GM23338 (cell line): ENCODE results near the gene PAFAH2. TPM values are rescaled to one million over a fixed set of nuclear protein-coding genes. Genes with fewer than 3 reads are reported as not detected.

ENCODE experiments used
- ATAC-seq: fragments of 200-7000 bp; cut with Tn5 transposase; 3 replicates; pipeline ENCODE4 v1.9.1; 2020
- DNase-seq: peaks from one replicate; pipeline ENCODE4 v3.0.0-alpha.2; 2015; ENCODE audit warnings: low spot score
- H2AFZ ChIP-seq: fragments of 200-600 bp; sonication (generic); 2 replicates; pipeline ENCODE4 v1.8.0; 2016; ENCODE audit warnings: antibody characterized with exemption, mild to moderate bottlenecking, moderate library complexity
- H3F3A ChIP-seq: fragments of 200-600 bp; sonication (generic); replicated peaks from 2 replicates; pipeline ENCODE4 v1.8.0; 2017; ENCODE audit warnings: antibody characterized with exemption, mixed run types, low read depth
- H3K27ac ChIP-seq: fragments of 200-600 bp; sonication (generic); 2 replicates; pipeline ENCODE4 v1.6.1; 2016; ENCODE audit warnings: low read depth
- H3K27me3 ChIP-seq: fragments of 200-600 bp; sonication (generic); 2 replicates; pipeline ENCODE4 v1.8.0; 2016; ENCODE audit warnings: mild to moderate bottlenecking, mixed run types, moderate library complexity; ENCODE audit not compliant: insufficient read depth
- H3K36me3 ChIP-seq: fragments of 200-600 bp; sonication (generic); 2 replicates; pipeline ENCODE4 v1.8.0; 2016; ENCODE audit warnings: mild to moderate bottlenecking; ENCODE audit not compliant: insufficient read depth
- H3K4me1 ChIP-seq: fragments of 200-600 bp; sonication (generic); 2 replicates; pipeline ENCODE4 v1.8.0; 2016; ENCODE audit warnings: mild to moderate bottlenecking, moderate library complexity; ENCODE audit not compliant: insufficient read depth
- H3K4me2 ChIP-seq: fragments of 200-600 bp; sonication (generic); 2 replicates; pipeline ENCODE4 v1.7.1; 2017; ENCODE audit warnings: mixed run types
- H3K4me3 ChIP-seq: fragments of 200-600 bp; sonication (generic); 2 replicates; pipeline ENCODE4 v1.6.1; 2016; ENCODE audit warnings: mixed run types
- H3K79me2 ChIP-seq: fragments of 200-600 bp; sonication (generic); replicated peaks from 2 replicates; pipeline ENCODE4 v1.8.0; 2017; ENCODE audit warnings: mild to moderate bottlenecking; ENCODE audit not compliant: insufficient read depth
- H3K9me2 ChIP-seq: fragments of 200-600 bp; sonication (generic); 2 replicates; pipeline ENCODE4 v1.8.0; 2017; ENCODE audit not compliant: insufficient read depth
- H4K20me1 ChIP-seq: fragments of 200-600 bp; sonication (generic); replicated peaks from 2 replicates; pipeline ENCODE4 v1.8.0; 2017; ENCODE audit warnings: mild to moderate bottlenecking; ENCODE audit not compliant: insufficient read depth
- H3K27ac Mint-ChIP-seq: 2 replicates; pipeline ENCODE4 v1.8.0; 2020; ENCODE audit warnings: inconsistent platforms, mild to moderate bottlenecking, moderate library complexity, mixed read lengths
- H3K27me3 Mint-ChIP-seq: 3 replicates; pipeline ENCODE4 v1.8.0; 2022; ENCODE audit warnings: low read depth, mild to moderate bottlenecking, moderate library complexity, mixed read lengths, inconsistent platforms; ENCODE audit not compliant: insufficient read depth, poor library complexity
- H3K36me3 Mint-ChIP-seq: 3 replicates; pipeline ENCODE4 v1.8.0; 2021; ENCODE audit warnings: low read depth, mild to moderate bottlenecking, inconsistent platforms, moderate library complexity, mixed read lengths
- H3K4me1 Mint-ChIP-seq: 3 replicates; pipeline ENCODE4 v1.8.0; 2020; ENCODE audit warnings: mild to moderate bottlenecking, inconsistent platforms, mixed read lengths
- H3K4me3 Mint-ChIP-seq: 3 replicates; pipeline ENCODE4 v1.8.0; 2021; ENCODE audit warnings: moderate library complexity, mild to moderate bottlenecking, inconsistent platforms, mixed read lengths
- H3K9me3 Mint-ChIP-seq: 3 replicates; pipeline ENCODE4 v1.8.0; 2020; ENCODE audit warnings: moderate library complexity, mild to moderate bottlenecking, inconsistent platforms, mixed read lengths
- JUNB ChIP-seq: IDR thresholded peaks from one replicate; pipeline ENCODE4 v1.6.1; 2016; ENCODE audit warnings: antibody characterized with exemption; ENCODE audit not compliant: unreplicated experiment
- ZNF331 ChIP-seq: fragments of 250-450 bp; sonication (Bioruptor Pico); IDR thresholded peaks from 2 replicates; pipeline ENCODE4 v1.5.0; 2020; ENCODE audit warnings: low read depth, mild to moderate bottlenecking, moderate library complexity
- ZNF462 ChIP-seq: fragments of 250-450 bp; sonication (Bioruptor Pico); IDR thresholded peaks from 2 replicates; pipeline ENCODE4 v1.5.0; 2020; ENCODE audit warnings: mild to moderate bottlenecking, moderate library complexity
- polyA plus RNA-seq: library from polyadenylated mRNA; unstranded; fragments of >200 nt; fragmentation: Nextera tagmentation; extraction: Ambion mirVana; gene quantifications from 2 replicates; pipeline ENCODE4 v1.2.1, GENCODE V29; 2016
- total RNA-seq: library from RNA; depleted of rRNA; stranded (reverse); fragments of >200 nt; shearing (Covaris generic); gene quantifications from 2 replicates; pipeline ENCODE4 v1.2.3, GENCODE V29; 2014
- TF ChIP-seq, protein P1 (sequence below), 2 experiments: fragments of 200-600 bp in 1 of 2; sonication (generic) in 1 of 2; conservative IDR thresholded peaks; 2 replicates each; pipeline versions ENCODE4 v1.5.1 to v1.6.1; 2016 to 2017; ENCODE audit warnings: antibody characterized with exemption in 2 of 2, low read depth in 2 of 2, mild to moderate bottlenecking in 2 of 2, moderate library complexity in 1 of 2

The PAFAH2 gene
- total and polyA plus RNA-seq, 2 experiments from 2014 or later: 5.7 to 10.3 TPM

GRCh38 chr1:26005434-26006105 lies 7.7 kb upstream of the PAFAH2 start:
- Histone ChIP-seq H3K4me2 (no peak overlapping the region), H3K9me2 (no peaks in the 10 kb centered on the region), H2AFZ (no peak overlapping the region), H3K79me2 (no peaks in the 10 kb centered on the region), H3K27me3 (no peaks in the 10 kb centered on the region), H3K4me3 (no peak overlapping the region), H3F3A (no peaks in the 10 kb centered on the region), H3K4me1 (peaks cover 7% of the 10 kb centered on the region; the same call in 1 of the 2 replicates), H3K36me3 (no peaks in the 10 kb centered on the region), H3K27ac (no peak overlapping the region), H4K20me1 (no peaks in the 10 kb centered on the region)
- no peak overlapping the region for H3K4me3 Mint-ChIP-seq
- no peak for TF ChIP-seq ZNF331 (CRISPR knock-in tag)
- TF ChIP-seq, protein P1, sequence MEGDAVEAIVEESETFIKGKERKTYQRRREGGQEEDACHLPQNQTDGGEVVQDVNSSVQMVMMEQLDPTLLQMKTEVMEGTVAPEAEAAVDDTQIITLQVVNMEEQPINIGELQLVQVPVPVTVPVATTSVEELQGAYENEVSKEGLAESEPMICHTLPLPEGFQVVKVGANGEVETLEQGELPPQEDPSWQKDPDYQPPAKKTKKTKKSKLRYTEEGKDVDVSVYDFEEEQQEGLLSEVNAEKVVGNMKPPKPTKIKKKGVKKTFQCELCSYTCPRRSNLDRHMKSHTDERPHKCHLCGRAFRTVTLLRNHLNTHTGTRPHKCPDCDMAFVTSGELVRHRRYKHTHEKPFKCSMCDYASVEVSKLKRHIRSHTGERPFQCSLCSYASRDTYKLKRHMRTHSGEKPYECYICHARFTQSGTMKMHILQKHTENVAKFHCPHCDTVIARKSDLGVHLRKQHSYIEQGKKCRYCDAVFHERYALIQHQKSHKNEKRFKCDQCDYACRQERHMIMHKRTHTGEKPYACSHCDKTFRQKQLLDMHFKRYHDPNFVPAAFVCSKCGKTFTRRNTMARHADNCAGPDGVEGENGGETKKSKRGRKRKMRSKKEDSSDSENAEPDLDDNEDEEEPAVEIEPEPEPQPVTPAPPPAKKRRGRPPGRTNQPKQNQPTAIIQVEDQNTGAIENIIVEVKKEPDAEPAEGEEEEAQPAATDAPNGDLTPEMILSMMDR (conservative IDR thresholded peaks at IDR 0.05; ENCODE audit: low read depth in 2 of 2): no peak
- TF ChIP-seq JUNB: no peak
- H3K4me1 Mint-ChIP-seq: peaks cover 10% of the 10 kb centered on the region; the same call in 2 of the 3 replicates
- H3K27ac Mint-ChIP-seq: no peak overlapping the region
- no peaks in the 10 kb centered on the region for H3K36me3 Mint-ChIP-seq
- H3K9me3 Mint-ChIP-seq: no peaks in the 10 kb centered on the region
- no peak for ATAC-seq
- DNase-seq: no peak
- peaks cover 10% of the 10 kb centered on the region for H3K27me3 Mint-ChIP-seq

DNA sequence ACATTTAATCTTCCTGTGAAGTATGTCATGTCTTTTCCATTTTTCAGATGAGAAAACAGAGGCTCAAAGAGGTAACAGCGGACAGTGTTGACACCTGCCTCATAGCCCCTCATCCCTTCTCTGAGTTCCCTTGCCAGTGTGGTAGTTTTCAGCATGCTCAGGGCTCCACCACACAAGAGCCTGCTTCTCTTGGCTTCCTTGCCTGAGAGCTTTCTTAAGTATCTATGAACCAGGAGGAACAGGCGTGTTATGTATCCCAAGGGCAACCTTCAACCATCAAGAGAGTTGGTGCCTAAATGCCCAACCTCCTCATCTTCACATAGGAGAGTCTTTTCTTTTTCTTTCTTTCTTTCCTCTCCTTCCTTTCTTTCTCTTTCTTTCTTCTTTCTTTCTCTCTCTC lies 5.9 kb upstream of the PAFAH2 start:
- Histone ChIP-seq H3K9me2 (no peaks in the 10 kb centered on the region), H2AFZ (no peak overlapping the region), H3K27ac (no peak overlapping the region), H3K79me2 (no peaks in the 10 kb centered on the region), H3F3A (no peaks in the 10 kb centered on the region), H4K20me1 (no peaks in the 10 kb centered on the region), H3K4me1 (peaks cover 2% of the 10 kb centered on the region), H3K4me3 (no peak overlapping the region), H3K36me3 (no peaks in the 10 kb centered on the region), H3K27me3 (no peaks in the 10 kb centered on the region), H3K4me2 (no peak overlapping the region)
- no peak for TF ChIP-seq ZNF462 (CRISPR knock-in tag)
- no peak overlapping the region for H3K4me3 Mint-ChIP-seq
- peaks cover 8% of the 10 kb centered on the region for H3K4me1 Mint-ChIP-seq
- H3K36me3 Mint-ChIP-seq: no peaks in the 10 kb centered on the region
- ATAC-seq: no peak
- no peak for DNase-seq
- no peaks in the 10 kb centered on the region for H3K9me3 Mint-ChIP-seq
- peaks cover 9% of the 10 kb centered on the region for H3K27me3 Mint-ChIP-seq
- no peak overlapping the region for H3K27ac Mint-ChIP-seq
